Colon (tissue), 2 donors: ENCODE results near the gene HSPG2.
"Not testable (repeated sequence)": the region's sequence is repeated elsewhere in the genome, so short reads cannot be mapped to it uniquely, and the experiment has no call there.

ENCODE experiments used
- FAIRE-seq: peaks from 2 replicates; lab custom pipeline; 2012; peaks lifted over from hg19 to GRCh38; lab: Jason Lieb, UNC
- donor health status: control.
- donor health status: control.

HSPG2 gene

GRCh38 chr1:21912038-21912758 is 24.9 kb downstream of the HSPG2 start:
- FAIRE-seq = no peak

- FAIRE-seq = no peak
Observed at GRCh38 chr1:21911205-21912001, 25.7 kb downstream of the HSPG2 start.

- FAIRE-seq = no peak
Observed at GRCh38 chr1:21910558-21911204, 26.4 kb downstream of the HSPG2 start.

- no peak for FAIRE-seq
Observed at GRCh38 chr1:21909787-21910503, 27.2 kb downstream of the HSPG2 start.

- FAIRE-seq = no peak
Observed at GRCh38 chr1:21909286-21909759, 27.8 kb downstream of the HSPG2 start.

GRCh38 chr1:21907737-21908534 is 29.2 kb downstream of the HSPG2 start:
- FAIRE-seq = not testable (repeated sequence)

- no peak for FAIRE-seq
Observed at GRCh38 chr1:21907079-21907418, 30.1 kb downstream of the HSPG2 start.

- no peak for FAIRE-seq
Observed at GRCh38 chr1:21906173-21907078, 30.7 kb downstream of the HSPG2 start.

- FAIRE-seq = no peak
Observed at GRCh38 chr1:21904704-21905520, 32.2 kb downstream of the HSPG2 start.

GRCh38 chr1:21904454-21904703 is 32.7 kb downstream of the HSPG2 start:
- no peak for FAIRE-seq

GRCh38 chr1:21903638-21904453 is 33.3 kb downstream of the HSPG2 start:
- FAIRE-seq = no peak

- FAIRE-seq = no peak
Observed at GRCh38 chr1:21902026-21903012, 34.8 kb downstream of the HSPG2 start.

GRCh38 chr1:21901473-21901847 is 35.6 kb downstream of the HSPG2 start:
- FAIRE-seq = no peak

GRCh38 chr1:21900766-21901472 is 36.2 kb downstream of the HSPG2 start:
- no peak for FAIRE-seq

GRCh38 chr1:21899987-21900386 is 37.1 kb downstream of the HSPG2 start:
- no peak for FAIRE-seq

- FAIRE-seq = no peak
Observed at GRCh38 chr1:21899267-21899810, 37.8 kb downstream of the HSPG2 start.
